HepG2 (cell line): ENCODE measurements around the gene FOXJ2. TPM values are rescaled to one million over a fixed set of nuclear protein-coding genes. Genes with fewer than 3 reads are reported as not detected.
A peak's percentile ranks its signal among the peaks of the same experiment; 100 is the strongest.

Experiments
- ATAC-seq: fragments of 200-7000 bp; cut with Tn5 transposase; 3 replicates; pipeline ENCODE4 v1.9.1; 2020; ENCODE audit warnings: mild to moderate bottlenecking, moderate library complexity
- BruUV-seq: library from RNA; stranded (reverse); fragments of 400-500 nt; replicated peaks from 2 replicates; lab custom pipeline; 2021; lab: Mats Ljungman, UMichigan
- CTCF ChIA-PET: fragments of 300-600 bp; formaldehyde crosslinking; extraction: SDS; loops from one replicate; lab custom pipeline; 2021; ENCODE audit warnings: low total read pairs, inconsistent platforms, low intra/inter-chr PET ratio; lab: Yijun Ruan, JAX
- POLR2A ChIA-PET: fragments of 350-600 bp; sonication (Branson Sonifier 250); formaldehyde crosslinking; loops from one replicate; lab custom pipeline; 2020; ENCODE audit warnings: antibody characterized with exemption, inconsistent platforms; lab: Yijun Ruan, JAX
- DNase-seq: peaks from one replicate; pipeline ENCODE4 v3.0.0-alpha.2; 2015; ENCODE audit warnings: low spot score
- FAIRE-seq: peaks from 3 replicates; lab custom pipeline; 2011; peaks lifted over from hg19 to GRCh38; lab: Jason Lieb, UNC
- H2AFZ ChIP-seq: one replicate; pipeline ENCODE4 v1.6.1; 2011; ENCODE audit warnings: low read length, inconsistent platforms
- H3K27ac ChIP-seq: fragments of 300-600 bp; 3 replicates; pipeline ENCODE4 v1.8.0; 2011; ENCODE audit warnings: mixed run types, mild to moderate bottlenecking, mixed read lengths, low read length, inconsistent platforms; ENCODE audit not compliant: insufficient read depth; ENCODE audit errors: extremely low read length
- H3K27me3 ChIP-seq, 2 experiments: fragments of 200-600 bp in 1 of 2; 2 replicates in 1 of 2; 3 replicates in 1 of 2; pipeline versions ENCODE4 v1.6.0 to v1.8.0; 2011; ENCODE audit warnings: low read length in 2 of 2, mild to moderate bottlenecking in 2 of 2, moderate library complexity in 2 of 2, inconsistent platforms in 1 of 2; ENCODE audit not compliant: insufficient read depth in 2 of 2, control insufficient read depth in 1 of 2
- H3K36me3 ChIP-seq, 2 experiments: fragments of 200-600 bp in 1 of 2; replicated peaks in 1 of 2; 2 replicates in 1 of 2; 3 replicates in 1 of 2; pipeline versions ENCODE4 v1.5.1 to v1.8.0; 2011; ENCODE audit warnings: low read length in 2 of 2, inconsistent platforms in 1 of 2; ENCODE audit not compliant: insufficient read depth in 2 of 2, control insufficient read depth in 1 of 2
- H3K4me1 ChIP-seq: 2 replicates; pipeline ENCODE4 v1.5.1; 2012; ENCODE audit warnings: low read length, inconsistent platforms; ENCODE audit not compliant: insufficient read depth
- H3K4me2 ChIP-seq: 2 replicates; pipeline ENCODE4 v1.6.0; 2011; ENCODE audit warnings: low read depth, low read length, inconsistent platforms
- H3K4me3 ChIP-seq, 3 experiments: fragments of 200-600 bp in 1 of 3; sonication (generic), shearing (Covaris generic) in 1 of 3; replicated peaks in 1 of 3; 2 replicates each; pipeline ENCODE4 v1.5.1; 2011 to 2016; ENCODE audit warnings: low read length in 3 of 3, inconsistent platforms in 2 of 3, low read depth in 2 of 3, mild to moderate bottlenecking in 2 of 3, control low read depth in 1 of 3, mixed read lengths in 1 of 3; ENCODE audit not compliant: insufficient read depth in 1 of 3
- H3K79me2 ChIP-seq: one replicate; pipeline ENCODE4 v1.6.1; 2011; ENCODE audit warnings: low read length, inconsistent platforms; ENCODE audit not compliant: insufficient read depth
- H3K9ac ChIP-seq: 2 replicates; pipeline ENCODE4 v1.6.0; 2011; ENCODE audit warnings: mild to moderate bottlenecking, low read depth, low read length, inconsistent platforms; ENCODE audit not compliant: insufficient read depth
- H3K9me3 ChIP-seq: 2 replicates; pipeline ENCODE4 v1.5.1; 2012; ENCODE audit warnings: mild to moderate bottlenecking, low read length
- H4K20me1 ChIP-seq: 2 replicates; pipeline ENCODE4 v1.6.0; 2011; ENCODE audit warnings: inconsistent platforms, mild to moderate bottlenecking, low read length, moderate library complexity; ENCODE audit not compliant: insufficient read depth
- PHF8 ChIP-seq: sonication (generic); formaldehyde crosslinking; IDR thresholded peaks from 2 replicates; pipeline ENCODE4 v1.5.0; 2020; ENCODE audit warnings: missing genetic modification reagents
- SALL2 ChIP-seq: sonication (generic); formaldehyde crosslinking; IDR thresholded peaks from 2 replicates; pipeline ENCODE4 v1.8.1; 2023; ENCODE audit warnings: mild to moderate bottlenecking, missing genetic modification reagents, inconsistent platforms
- ZBTB10 ChIP-seq: sonication (generic); formaldehyde crosslinking; IDR thresholded peaks from 2 replicates; pipeline ENCODE4 v1.4.0; 2020; ENCODE audit warnings: missing genetic modification reagents, borderline replicate concordance
- ZFY ChIP-seq: sonication (generic); formaldehyde crosslinking; IDR thresholded peaks from 2 replicates; pipeline ENCODE4 v1.4.0; 2020; ENCODE audit warnings: missing genetic modification reagents
- ZNF687 ChIP-seq: sonication (generic); formaldehyde crosslinking; IDR thresholded peaks from 2 replicates; pipeline ENCODE4 v1.5.1; 2020; ENCODE audit warnings: mild to moderate bottlenecking, missing genetic modification reagents, moderate library complexity
- WGBS: methylation state at CpG from one replicate; pipeline ENCODE4 v1.1.6; 2017; ENCODE audit warnings: low lambda C conversion rate; 5-methylcytosine and 5-hydroxymethylcytosine counted together
- in situ Hi-C: cut with HindIII; loops from 2 replicates; pipeline ENCODE4 v1.10.0; 2017; ENCODE audit warnings: low pct_unique_long_range_greater_than_20kb; ENCODE audit not compliant: extremely low pct_ligation_motif_present
- intact Hi-C: fragments of 100-400 bp; cut with micrococcal nuclease; formaldehyde crosslinking; loops from one replicate; pipeline ENCODE4 v1.10.0; 2022; ENCODE audit not compliant: unreplicated experiment
- polyA plus RNA-seq, 8 experiments: library from polyadenylated mRNA; depleted of rRNA in 3 of 8; stranded (reverse) in 7 of 8; unstranded in 1 of 8; fragments of >200 nt; fragmentation: Illumina TruSeq in 4 of 8; extraction: Trizol in 4 of 8; gene quantifications; 2 replicates each; pipeline versions ENCODE4 v1.2.1 to v1.2.3, GENCODE V29; 2011 to 2016; ENCODE audit warnings: low read depth in 4 of 8, missing spikeins in 1 of 8, mixed read lengths in 1 of 8; ENCODE audit not compliant: insufficient read depth in 1 of 8
- total RNA-seq, 5 experiments: library from RNA; depleted of rRNA; stranded (reverse); fragments of >200 nt; fragmentation: Illumina TruSeq; extraction: Trizol; gene quantifications; 2 replicates each; pipeline ENCODE4 v1.2.3, GENCODE V29; 2016; ENCODE audit warnings: low read depth in 1 of 5
- TF ChIP-seq, protein P1 (sequence below): sonication (generic); formaldehyde crosslinking; IDR thresholded peaks from 2 replicates; pipeline ENCODE4 v1.4.0; 2020; ENCODE audit warnings: missing genetic modification reagents
- TF ChIP-seq, protein P2 (sequence below): sonication (generic); formaldehyde crosslinking; IDR thresholded peaks from 2 replicates; pipeline ENCODE4 v1.4.0; 2020; ENCODE audit warnings: missing genetic modification reagents, borderline replicate concordance

FOXJ2 gene
- total and polyA plus RNA-seq, 2 of the 13 experiments (the other 11 are each of a cell fraction or from before 2014, with no cell fraction given) = 2.2 to 2.9 TPM

DNA sequence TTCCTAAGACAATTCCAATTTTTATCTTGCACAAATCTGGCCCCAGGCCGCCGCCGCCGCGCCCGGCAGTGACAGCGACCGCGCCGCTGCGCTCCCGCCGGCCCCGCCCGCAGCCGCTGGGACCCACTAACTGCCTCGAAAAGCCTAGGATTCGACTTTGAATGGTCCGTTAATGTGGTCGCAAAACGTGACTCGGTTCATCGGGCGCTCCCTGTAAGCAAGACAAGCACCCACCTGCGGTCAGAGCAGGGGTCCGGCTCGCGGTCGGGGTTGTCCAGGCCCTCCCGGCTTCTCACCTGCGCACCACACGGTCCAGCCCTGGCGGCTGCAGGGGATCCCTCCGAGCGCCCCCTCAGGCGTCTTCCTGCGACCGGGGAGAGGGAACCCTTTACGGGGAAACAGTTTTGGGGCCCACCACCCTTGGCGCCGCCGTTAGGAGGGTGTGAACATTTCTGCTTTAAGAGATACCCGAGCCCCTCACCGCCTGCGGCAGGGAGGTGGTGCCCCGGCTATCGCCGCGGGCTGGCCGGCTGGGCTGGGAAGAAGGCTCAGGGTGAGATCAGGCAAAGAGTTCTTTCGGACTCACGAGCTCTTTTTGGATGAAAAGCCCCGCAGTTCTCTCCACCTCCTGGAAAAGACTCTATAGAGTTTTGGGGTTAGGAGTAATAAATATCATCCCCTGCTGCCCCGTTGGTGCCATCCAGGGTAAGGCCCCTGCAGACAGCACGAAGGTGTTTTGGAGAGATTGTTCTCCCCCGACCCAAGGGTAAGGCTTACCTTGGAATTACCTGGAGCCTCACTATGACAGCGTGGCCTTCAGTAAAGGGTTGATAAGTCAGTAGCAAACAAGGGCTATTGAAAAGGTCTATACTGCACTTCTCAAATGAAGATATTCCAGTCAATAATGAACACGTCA, 13.6 kb upstream of the FOXJ2 start:
- Histone ChIP-seq H3K36me3 (no peaks in the 10 kb centered on the region), H4K20me1 (no peaks in the 10 kb centered on the region), H3K79me2 (no peaks in the 10 kb centered on the region), H3K4me3 (peak overlapping the region; percentile 26 to 65 (median 54); a peak in 5 of 6 replicates), H3K4me1 (peaks cover 6% of the 10 kb centered on the region), H3K4me2 (peak overlapping the region; percentile 74), H2AFZ (no peak overlapping the region), H3K9ac (no peak overlapping the region), H3K9me3 (no peaks in the 10 kb centered on the region), H3K27me3 (peaks cover 0 to 13% of the 10 kb centered on the region in 2 experiments; a peak in 1 of 5 replicates), H3K27ac (no peak overlapping the region)
- ChIA-PET POLR2A (no interaction called here), CTCF (no interaction called here)
- peak; percentile 43 for DNase-seq
- 44% methylated on average over 32 of the region's 58 CpGs for WGBS
- no TSS peak for BruUV-seq
- ATAC-seq = peak; percentile 93
- in situ Hi-C loops (no loop called here), intact Hi-C loops (no loop called here)
- FAIRE-seq = no peak
- no peak for TF ChIP-seq ZBTB10 (CRISPR knock-in tag)
- TF ChIP-seq, protein P1, sequence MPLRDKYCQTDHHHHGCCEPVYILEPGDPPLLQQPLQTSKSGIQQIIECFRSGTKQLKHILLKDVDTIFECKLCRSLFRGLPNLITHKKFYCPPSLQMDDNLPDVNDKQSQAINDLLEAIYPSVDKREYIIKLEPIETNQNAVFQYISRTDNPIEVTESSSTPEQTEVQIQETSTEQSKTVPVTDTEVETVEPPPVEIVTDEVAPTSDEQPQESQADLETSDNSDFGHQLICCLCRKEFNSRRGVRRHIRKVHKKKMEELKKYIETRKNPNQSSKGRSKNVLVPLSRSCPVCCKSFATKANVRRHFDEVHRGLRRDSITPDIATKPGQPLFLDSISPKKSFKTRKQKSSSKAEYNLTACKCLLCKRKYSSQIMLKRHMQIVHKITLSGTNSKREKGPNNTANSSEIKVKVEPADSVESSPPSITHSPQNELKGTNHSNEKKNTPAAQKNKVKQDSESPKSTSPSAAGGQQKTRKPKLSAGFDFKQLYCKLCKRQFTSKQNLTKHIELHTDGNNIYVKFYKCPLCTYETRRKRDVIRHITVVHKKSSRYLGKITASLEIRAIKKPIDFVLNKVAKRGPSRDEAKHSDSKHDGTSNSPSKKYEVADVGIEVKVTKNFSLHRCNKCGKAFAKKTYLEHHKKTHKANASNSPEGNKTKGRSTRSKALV (CRISPR knock-in tag) = 0 out of 2 replicates have a peak, but pooled peaks have one; percentile 38
- peak; percentile 67 for TF ChIP-seq ZNF687 (CRISPR knock-in tag)
- 0 out of 2 replicates have a peak, but pooled peaks have one; percentile 22 for TF ChIP-seq SALL2 (CRISPR knock-in tag)
- TF ChIP-seq, protein P2, sequence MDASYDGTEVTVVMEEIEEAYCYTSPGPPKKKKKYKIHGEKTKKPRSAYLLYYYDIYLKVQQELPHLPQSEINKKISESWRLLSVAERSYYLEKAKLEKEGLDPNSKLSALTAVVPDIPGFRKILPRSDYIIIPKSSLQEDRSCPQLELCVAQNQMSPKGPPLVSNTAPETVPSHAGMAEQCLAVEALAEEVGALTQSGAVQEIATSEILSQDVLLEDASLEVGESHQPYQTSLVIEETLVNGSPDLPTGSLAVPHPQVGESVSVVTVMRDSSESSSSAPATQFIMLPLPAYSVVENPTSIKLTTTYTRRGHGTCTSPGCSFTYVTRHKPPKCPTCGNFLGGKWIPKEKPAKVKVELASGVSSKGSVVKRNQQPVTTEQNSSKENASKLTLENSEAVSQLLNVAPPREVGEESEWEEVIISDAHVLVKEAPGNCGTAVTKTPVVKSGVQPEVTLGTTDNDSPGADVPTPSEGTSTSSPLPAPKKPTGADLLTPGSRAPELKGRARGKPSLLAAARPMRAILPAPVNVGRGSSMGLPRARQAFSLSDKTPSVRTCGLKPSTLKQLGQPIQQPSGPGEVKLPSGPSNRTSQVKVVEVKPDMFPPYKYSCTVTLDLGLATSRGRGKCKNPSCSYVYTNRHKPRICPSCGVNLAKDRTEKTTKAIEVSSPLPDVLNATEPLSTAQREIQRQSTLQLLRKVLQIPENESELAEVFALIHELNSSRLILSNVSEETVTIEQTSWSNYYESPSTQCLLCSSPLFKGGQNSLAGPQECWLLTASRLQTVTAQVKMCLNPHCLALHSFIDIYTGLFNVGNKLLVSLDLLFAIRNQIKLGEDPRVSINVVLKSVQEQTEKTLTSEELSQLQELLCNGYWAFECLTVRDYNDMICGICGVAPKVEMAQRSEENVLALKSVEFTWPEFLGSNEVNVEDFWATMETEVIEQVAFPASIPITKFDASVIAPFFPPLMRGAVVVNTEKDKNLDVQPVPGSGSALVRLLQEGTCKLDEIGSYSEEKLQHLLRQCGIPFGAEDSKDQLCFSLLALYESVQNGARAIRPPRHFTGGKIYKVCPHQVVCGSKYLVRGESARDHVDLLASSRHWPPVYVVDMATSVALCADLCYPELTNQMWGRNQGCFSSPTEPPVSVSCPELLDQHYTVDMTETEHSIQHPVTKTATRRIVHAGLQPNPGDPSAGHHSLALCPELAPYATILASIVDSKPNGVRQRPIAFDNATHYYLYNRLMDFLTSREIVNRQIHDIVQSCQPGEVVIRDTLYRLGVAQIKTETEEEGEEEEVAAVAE = no peak
- TF ChIP-seq ZFY = 0 out of 2 replicates have a peak, but pooled peaks have one; percentile 18
- peak; percentile 43; the same call in 1 of the 2 replicates for TF ChIP-seq PHF8
